DMS53 (cell line): ENCODE results near the gene NUDT8.

ENCODE experiments used
- DNase-seq: peaks from one replicate; lab custom pipeline; 2025; lab: John Stamatoyannopoulos, UW

Gene NUDT8

DNA sequence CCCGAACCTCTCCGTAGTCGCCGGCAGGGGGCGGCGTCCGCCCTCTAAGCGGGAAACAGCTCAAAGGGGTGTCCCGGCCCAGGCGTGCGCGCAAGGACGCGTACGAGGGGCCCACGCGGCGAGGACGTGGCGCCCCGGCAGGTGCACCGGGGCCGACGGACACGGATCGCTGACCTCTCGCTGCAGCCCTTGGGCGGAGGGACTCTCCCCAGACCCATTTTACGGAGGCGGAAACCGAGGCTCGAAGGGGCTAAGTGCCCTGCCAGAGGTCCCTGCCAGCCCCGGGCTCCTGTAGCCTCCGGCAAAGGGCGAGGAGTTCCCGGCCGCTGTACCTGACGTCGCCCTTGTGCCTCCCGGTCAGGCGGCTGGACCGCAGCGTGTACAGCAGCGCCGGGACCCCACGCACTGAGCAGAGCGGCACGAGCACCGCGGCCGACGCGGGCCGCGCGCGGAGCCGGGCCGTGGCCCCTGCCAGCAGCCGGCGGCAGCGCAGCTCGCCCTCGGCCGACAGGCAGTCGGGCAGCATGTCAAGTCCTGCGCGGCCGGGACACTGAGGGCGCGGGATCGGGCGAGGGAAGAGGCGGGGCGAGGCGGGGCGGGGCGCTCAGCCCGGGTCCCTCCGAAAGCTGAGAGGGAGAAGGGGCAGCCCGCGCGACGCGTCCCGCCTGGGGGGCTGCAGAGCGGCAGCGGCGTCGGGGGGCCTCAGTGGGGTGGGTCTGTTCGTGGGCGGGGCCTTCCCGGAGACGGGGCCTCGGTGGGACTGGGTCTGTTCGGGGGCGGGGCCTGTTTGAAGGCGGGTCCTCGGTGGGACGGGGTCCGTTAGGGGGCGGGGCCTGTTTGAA is at the start of gene NUDT8:
Gene NUDT8, minus strand, starts transcription at position 552 of the 842 bp plus-strand sequence. Its CDS starts 26 bp downstream, at position 526.
- peak; percentile 96 for DNase-seq

GRCh38 chr11:67675058-67675747 is 45.5 kb upstream of the NUDT8 start:
- DNase-seq: no peak

DNA sequence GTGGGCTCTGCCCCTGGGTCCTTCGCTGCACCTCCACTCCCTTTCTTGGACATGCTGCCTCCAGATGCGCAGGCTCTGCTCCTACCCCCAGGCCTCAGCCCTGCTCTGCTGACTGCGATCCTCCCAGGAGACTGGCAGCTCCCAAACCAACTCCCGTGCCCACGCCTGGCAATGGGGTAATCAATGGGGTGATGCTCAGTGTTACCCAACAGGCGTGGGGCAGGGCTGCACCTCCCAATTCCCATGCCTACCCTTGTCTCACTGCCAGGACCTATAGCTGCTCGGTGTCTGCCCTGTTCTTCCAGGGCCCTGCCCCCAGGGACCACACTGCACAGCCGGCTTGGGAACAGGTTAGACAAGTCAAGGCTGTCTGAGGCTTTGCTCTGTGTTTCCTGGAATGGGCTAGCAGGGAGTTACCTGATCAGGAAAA is 44.7 kb upstream of the NUDT8 start, which contains the start of gene ALDH3B2:
Gene ALDH3B2, minus strand, starts transcription at position 182 of the 430 bp plus-strand sequence. CDS start 7,688 bp downstream, outside the sequence.
- peak; percentile 93 for DNase-seq

- DNase-seq: no peak
These were observed 44.2 kb upstream of the NUDT8 start for GRCh38 chr11:67673902-67674301.

DNA sequence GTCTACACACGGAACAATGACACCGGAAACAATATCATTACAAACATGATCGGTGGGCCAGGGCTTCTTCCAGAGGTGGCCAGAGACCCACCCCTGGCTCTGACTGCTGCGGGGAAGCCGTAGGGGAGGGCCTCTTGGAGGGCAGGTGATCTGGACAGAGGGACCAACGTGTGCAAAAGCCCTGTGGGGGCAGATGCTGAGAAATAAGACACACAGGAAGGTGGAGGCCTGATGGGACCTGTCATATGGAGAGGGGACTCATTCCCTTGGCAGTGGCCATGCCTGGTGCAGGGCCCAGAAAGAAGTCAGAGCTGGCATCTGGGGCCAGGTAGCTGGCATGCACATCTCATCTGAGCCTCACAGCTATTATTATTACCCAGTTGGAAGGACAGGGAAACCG is 43.6 kb upstream of the NUDT8 start:
- no peak for DNase-seq

GRCh38 chr11:67671211-67671520 is 41.4 kb upstream of the NUDT8 start:
- no peak for DNase-seq

GRCh38 chr11:67670316-67671210 is 40.8 kb upstream of the NUDT8 start:
- DNase-seq: peak; percentile 43

- no peak for DNase-seq
These were observed 38.4 kb upstream of the NUDT8 start for GRCh38 chr11:67668192-67668551.

DNA sequence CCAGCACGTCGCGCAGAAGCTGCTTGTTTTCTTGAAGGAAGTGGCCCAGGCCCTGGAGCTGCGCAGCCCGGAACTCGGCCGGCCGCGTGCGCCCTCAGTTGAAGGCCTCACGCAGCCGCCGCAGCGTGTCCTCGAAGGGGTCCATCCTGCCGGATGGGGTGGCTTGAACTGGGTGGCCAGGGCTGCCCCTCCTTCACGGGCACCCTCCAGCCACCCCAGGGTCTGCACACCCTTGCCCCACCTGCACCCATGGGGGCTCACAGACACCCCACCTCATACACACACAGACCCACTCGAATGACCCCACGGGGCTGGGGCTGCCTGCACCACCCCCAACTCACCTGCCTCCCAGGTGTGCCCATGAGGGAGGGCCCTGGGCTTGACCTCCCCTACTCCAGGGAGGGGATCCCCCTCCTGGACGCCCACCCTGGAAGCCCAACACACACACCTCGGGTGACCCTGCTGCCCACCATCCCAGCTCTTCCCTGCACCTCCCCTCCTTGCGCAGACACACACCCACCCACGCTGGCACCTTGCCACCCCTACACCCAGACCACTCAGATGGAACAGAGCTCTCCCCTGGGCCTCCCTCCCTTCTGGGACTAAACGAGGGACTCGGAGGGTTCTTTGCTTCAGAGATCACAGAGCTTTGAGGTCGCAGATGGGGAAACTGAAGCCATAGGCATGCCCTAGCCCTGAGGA is 37.9 kb upstream of the NUDT8 start:
- DNase-seq: peak; percentile 34

DNA sequence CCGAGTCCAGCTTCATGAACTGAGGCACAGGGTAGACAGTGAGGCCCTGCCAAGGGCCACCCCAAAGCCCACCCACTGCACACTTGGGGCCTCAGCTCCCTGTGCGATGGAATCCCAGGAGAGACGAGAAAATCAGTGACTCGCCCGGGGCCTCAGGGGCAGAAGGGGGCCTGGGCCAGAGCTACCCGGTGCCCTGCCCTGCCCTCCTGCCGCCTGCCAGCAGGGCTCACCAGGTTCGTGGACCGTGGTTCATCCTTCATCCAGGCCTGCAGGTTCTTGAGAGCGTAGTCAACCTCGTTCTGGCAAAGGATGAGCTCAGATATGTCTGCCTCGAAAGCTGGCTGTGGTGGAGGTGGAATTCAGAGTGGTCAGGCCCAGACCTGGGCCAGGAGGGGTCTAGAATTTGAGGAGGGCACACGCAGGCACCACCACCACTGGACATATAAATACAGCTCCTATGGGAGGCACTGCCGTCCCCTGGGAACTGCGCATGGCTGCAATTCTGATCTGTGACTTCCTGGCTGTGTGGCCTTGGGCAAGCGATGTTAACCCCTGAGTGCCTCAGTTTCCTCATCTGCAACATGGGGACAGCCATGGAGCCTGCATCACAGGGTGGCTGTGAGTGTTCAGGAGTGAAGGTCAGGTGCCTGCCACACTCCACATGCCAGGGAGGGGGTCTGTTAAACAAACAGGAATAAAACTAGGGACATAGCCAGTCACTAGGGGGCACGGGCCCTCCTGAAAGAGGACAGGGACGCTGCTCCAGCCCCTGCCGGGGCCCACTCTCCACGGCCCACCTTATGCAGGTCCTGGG is 37.1 kb upstream of the NUDT8 start:
- peak; percentile 31 for DNase-seq

- no peak for DNase-seq
These were observed 36.5 kb upstream of the NUDT8 start for GRCh38 chr11:67666303-67666645.

- DNase-seq: peak; percentile 84
These were observed 36.0 kb upstream of the NUDT8 start for GRCh38 chr11:67665541-67666302.

DNA sequence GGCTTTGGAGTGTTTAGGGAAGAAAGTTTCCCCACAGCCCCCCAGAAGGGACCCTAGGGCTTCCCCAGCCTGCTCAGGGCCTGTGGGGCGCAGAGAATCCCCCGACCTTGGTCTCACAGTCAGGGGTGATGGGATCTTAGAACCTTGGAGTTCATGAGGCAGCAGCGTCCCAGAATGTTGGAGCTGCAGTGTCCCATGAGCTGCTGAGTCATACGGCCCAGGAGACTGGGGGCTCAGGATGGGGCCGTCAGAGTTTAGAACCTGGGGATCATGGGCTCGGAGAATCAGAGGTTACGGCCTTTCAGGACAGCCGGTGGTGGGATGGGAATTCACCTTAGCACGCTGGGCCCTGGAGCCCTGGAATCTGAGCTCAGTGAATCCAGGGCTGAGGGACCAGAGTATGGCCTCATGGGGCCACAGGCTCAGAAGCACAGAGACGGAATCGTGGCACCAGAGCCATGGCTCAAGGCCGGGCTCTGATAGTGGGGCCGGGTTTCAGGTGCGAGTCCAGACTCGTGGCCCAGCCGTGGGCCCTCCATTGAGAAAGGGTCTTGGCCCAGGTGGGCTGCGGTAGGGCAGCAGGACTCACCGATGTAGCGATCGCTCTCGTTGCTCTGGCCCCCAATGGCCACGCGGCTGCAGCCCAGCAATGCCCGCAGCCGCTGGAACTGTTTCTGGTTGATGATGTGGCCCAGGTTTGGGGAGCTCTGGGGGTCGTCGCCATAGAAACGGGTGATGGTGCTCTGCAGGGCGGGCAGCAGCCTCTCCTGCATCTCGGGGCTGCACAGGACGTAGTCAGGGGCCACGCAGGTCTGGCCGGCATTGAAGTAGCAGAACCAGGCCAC is 35.2 kb upstream of the NUDT8 start:
- no peak for DNase-seq

GRCh38 chr11:67664213-67664585 is 34.5 kb upstream of the NUDT8 start:
- no peak for DNase-seq

- no peak for DNase-seq
These were observed 33.9 kb upstream of the NUDT8 start for GRCh38 chr11:67663532-67664212.

- no peak for DNase-seq
These were observed 33.2 kb upstream of the NUDT8 start for GRCh38 chr11:67662835-67663531.

DNA sequence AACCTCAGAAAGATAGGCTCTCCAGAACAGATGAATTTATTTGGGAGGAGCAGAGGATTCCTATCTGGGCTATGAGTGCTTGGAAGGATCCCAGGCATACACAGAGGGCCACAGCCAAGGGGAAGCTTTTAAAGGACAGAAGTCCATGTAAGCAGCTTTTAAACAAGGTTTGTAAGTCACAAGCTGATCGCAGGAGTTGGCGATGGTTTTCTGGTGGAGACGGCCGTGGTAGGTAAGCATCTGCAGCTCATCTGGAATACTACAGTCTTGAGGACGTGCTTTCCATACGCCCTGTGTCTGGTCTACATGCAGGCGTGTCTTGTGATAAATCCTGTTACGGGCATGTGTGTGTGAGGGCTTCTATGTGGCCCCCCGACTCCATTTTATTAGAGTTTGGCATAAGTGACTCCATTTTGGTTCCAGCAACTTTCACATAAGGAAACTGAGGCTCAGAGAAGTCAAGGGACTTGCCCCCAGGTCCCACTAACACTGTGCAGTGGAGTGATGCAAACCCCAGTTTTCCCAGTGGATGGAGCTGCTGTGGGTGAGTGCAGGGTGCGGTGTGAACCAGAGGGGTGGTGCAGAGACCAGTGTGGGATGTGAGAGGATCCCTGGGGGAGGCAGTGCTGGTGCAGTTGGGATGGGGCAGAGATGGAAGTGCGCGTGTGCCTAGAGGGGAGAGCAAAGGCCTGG is 32.6 kb upstream of the NUDT8 start:
- DNase-seq: no peak
